HG03175 (cell line): ENCODE data around the gene TMPRSS9.

Experiments used
- ATAC-seq: cut with Tn5 transposase; IDR thresholded peaks from one replicate; pipeline ENCODE4 v1.9.1; 2021; ENCODE audit warnings: mild to moderate bottlenecking, moderate library complexity; ENCODE audit not compliant: unreplicated experiment

TMPRSS9 gene

GRCh38 chr19:2358548-2359173 is 1.4 kb upstream of the TMPRSS9 start:
- no peak for ATAC-seq

- no peak for ATAC-seq
Measured at GRCh38 chr19:2360833-2361232, 768 bp downstream of the TMPRSS9 start.

- ATAC-seq, result no peak
Measured at GRCh38 chr19:2361246-2362045, 1.4 kb downstream of the TMPRSS9 start.

- ATAC-seq, result no peak
Measured at GRCh38 chr19:2362046-2362969, 2.2 kb downstream of the TMPRSS9 start.

- ATAC-seq, result no peak
Measured at GRCh38 chr19:2362970-2363300, 2.9 kb downstream of the TMPRSS9 start.

DNA sequence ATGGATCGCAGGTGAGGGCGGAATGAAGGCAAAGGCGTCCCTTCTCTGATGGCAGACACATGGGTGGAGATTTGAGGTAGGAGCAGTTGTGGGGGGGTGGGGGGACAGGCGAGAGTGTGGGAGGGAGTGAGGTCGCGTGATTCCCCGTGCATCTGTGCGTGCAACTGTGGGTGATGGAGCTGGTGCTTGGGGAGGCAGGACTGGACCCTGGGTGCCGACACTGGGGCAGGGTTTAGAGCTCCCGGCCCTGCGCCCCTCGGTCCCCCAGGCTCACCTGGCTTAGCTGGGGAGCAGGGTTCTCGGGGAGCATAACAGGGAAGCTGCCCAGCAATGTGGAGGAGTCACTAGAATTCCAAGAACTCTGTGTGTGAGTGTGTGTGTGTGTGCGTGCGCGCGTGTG is 3.4 kb downstream of the TMPRSS9 start:
- no peak for ATAC-seq

GRCh38 chr19:2365201-2365970 is 5.3 kb downstream of the TMPRSS9 start:
- no peak for ATAC-seq

GRCh38 chr19:2371656-2372055 is 11.6 kb downstream of the TMPRSS9 start:
- no peak for ATAC-seq

- no peak for ATAC-seq
Measured at GRCh38 chr19:2372076-2372612, 12.1 kb downstream of the TMPRSS9 start.

DNA sequence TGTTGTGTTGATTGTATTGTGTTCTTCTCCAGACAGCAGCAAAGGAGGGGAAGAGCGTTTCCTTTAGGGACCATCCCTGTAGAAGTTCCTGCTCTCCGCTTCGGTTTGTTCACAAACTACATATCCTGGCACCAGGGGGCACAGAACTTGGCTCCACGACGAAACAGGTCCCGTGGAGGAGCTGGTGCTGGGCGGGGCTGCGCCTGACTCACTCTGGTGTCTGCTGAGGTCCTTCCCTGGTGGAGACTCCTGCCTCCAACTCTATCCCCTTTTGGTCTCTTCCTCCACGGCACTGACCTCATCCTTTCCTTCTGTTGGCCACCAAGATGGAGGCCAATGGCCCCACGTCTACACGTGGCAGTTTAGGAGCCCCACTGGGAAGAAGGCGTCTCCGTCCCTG is 14.7 kb downstream of the TMPRSS9 start:
- ATAC-seq, result no peak

DNA sequence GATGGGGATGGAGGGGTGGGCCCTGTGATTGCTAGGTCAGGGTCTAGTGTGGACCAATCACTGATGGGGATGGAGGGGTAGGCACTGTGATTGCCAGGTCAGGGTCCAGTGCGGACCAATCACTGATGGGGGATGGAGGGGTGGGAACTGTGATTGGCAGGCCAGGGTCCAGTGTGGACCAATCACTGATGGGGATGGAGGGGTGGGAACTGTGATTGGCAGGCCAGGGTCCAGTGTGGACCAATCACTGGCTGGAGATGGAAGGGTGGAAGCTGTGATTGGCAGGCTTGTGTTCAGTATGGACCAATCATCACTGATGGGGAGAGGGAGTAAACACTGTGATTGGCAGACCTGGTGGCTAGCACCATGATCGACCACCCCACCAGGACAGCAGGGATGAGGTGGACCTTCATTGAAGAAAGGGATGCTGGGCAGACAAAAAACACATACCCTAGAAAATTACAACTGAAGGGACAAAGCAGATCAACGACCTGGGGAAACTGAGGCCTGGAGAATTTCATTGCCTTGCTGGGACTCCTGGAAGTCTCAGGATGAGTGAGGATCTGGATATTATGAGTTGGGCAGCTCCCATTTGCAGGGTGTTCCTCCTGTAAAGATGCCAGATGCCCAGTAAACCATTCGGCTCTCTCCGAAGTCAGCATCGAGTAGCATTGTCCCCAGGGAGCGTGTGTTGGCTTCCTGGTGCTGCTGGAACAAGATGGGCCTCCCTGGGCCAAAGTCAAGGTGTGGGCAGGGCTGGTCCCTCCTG is 15.5 kb downstream of the TMPRSS9 start:
- no peak for ATAC-seq

DNA sequence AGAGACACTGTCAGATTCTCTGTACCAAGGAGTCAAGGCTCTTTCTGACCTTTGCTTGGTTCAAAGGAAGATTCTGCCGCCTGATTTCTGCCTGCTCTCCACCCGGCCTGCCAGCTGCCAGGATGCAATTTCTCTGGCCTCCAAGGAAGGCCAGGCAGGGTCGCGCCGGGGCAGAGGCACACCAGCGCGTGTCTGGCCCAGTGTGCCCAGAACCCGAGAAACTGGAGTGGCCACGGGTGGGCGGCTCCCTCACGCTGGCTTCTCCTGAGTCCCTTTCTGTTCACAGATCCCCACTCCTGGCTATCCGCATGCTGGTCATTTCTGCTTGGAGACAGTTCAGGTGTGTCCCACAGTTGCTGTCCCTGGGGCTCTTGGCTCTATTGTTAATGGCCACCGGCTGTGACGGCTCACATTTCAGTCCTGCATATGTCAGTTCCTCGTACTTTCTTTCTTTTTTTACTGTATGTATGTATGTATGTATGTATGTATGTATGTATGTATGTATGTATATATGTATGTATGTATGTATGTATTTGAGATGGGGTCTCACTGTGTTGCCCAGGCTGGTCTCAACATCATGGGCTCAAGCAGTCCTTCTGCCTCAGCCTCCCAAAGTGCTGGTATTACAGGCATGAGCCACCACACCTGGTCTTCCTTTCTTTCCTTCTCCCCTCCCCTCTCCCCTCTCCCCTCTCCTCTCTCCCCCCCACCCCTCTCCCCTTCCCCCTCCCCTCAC is 16.9 kb downstream of the TMPRSS9 start:
- no peak for ATAC-seq

DNA sequence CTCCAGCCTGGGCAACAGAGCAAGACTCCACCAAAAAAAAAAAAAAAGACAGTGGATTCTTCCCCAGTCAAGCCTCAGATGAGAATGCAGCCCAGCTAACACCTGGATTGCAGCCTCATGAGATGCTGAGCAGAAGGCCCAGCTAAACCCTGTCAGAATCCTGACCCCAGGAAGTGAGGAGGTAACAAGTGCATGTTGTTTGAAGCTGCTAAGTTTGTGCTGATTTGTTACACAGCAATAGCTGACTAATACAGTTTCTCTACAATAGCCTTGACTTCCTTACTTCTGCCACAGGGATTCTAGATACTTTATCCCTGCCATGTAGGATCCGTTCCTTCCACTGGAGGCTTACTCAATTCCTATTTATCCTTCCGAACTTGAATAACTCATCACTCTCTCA is 20.5 kb downstream of the TMPRSS9 start:
- no peak for ATAC-seq

- ATAC-seq, result no peak
Measured at GRCh38 chr19:2381148-2381820, 21.2 kb downstream of the TMPRSS9 start.

GRCh38 chr19:2382530-2383222 is 22.6 kb downstream of the TMPRSS9 start:
- no peak for ATAC-seq

DNA sequence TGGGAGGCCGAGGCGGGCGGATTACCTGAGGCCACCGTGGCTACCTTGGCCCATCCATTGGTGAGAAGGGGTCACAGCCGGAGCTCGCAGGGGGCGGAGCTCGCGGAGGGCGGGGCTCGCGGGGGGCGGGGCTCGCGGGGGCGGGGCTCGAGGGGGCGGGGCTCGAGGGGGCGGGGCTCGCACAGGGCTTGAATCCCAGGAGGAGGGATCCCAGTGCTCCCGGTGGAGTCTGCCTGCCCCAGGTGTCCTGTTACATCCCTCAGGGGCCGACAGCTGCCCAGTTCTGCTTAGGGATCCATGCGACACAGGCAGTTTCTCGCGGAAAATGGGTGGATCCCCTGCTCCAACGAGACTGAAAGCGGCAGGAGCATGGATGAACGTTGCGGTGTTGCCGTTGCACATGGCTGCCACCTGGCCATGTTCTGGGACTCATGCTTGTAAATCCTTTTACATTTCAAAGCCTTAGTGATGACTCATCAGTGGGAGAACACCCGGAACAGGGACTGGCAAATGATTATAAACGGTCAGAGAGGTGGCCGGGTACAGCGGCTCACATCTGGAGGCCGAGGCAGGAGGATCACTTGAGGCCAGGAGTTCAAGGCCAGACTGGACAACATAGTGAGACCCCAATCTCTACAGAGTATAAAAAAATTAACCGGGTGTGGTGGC is 25.1 kb downstream of the TMPRSS9 start:
- ATAC-seq, result no peak
